Transverse colon (tissue), 4 donors: ENCODE results near the gene METRNL. TPM values are rescaled to one million over a fixed set of nuclear protein-coding genes. Genes with fewer than 3 reads are reported as not detected.

Source experiments
- DNase-seq: peaks from one replicate; pipeline ENCODE4 v3.0.0-alpha.2; 2019
- H3K27ac ChIP-seq, 4 donors: fragments of 200-600 bp; sonication (generic); 2 replicates each; pipeline ENCODE4 v1.5.1; 2016 to 2018; ENCODE audit warnings: inconsistent platforms in 4 of 4
- H3K27me3 ChIP-seq: fragments of 200-600 bp; sonication (generic); 2 replicates; pipeline ENCODE4 v1.5.1; 2017; ENCODE audit warnings: inconsistent platforms
- H3K36me3 ChIP-seq, 4 donors: fragments of 200-600 bp; sonication (generic); 2 replicates each; pipeline ENCODE4 v1.5.1; 2017 to 2019; ENCODE audit warnings: inconsistent platforms in 4 of 4
- H3K4me1 ChIP-seq, 4 donors: fragments of 200-600 bp; sonication (generic); 2 replicates each; pipeline ENCODE4 v1.5.1; 2017 to 2020; ENCODE audit warnings: inconsistent platforms in 4 of 4
- H3K4me3 ChIP-seq, 4 donors: fragments of 200-600 bp; sonication (generic); 1 replicate in 1 of 4; 2 replicates in 3 of 4; pipeline versions ENCODE4 v1.5.1 to v1.6.1; 2017 to 2019; ENCODE audit warnings: inconsistent platforms in 4 of 4
- H3K9me3 ChIP-seq, 2 donors: fragments of 200-600 bp; sonication (generic); 2 replicates each; pipeline ENCODE4 v1.5.1; 2017 to 2019; ENCODE audit warnings: inconsistent platforms in 2 of 2
- CTCF ChIP-seq, 5 experiments: fragments of 200-600 bp in 3 of 5; fragments of 450-650 bp in 2 of 5; sonication (generic) in 3 of 5; IDR thresholded peaks; 1 replicate in 2 of 5; 2 replicates in 3 of 5; pipeline ENCODE4 v1.5.1; 2016 to 2017; ENCODE audit warnings: antibody characterized with exemption in 5 of 5, inconsistent platforms in 3 of 5, mild to moderate bottlenecking in 2 of 5, moderate library complexity in 1 of 5
- EP300 ChIP-seq: sonication (generic); formaldehyde crosslinking; IDR thresholded peaks from one replicate; pipeline ENCODE4 v1.6.1; 2017; ENCODE audit warnings: antibody characterized with exemption, low read depth
- POLR2A ChIP-seq: fragments of 450-650 bp; IDR thresholded peaks from one replicate; pipeline ENCODE4 v1.6.1; 2016; ENCODE audit warnings: antibody characterized with exemption, mild to moderate bottlenecking, moderate library complexity
- POLR2AphosphoS5 ChIP-seq, 3 donors: sonication (generic); formaldehyde crosslinking; IDR thresholded peaks; one replicate each; pipeline ENCODE4 v1.6.1; 2016; ENCODE audit warnings: antibody characterized with exemption in 3 of 3
- WGBS, 2 donors: methylation state at CpG; one replicate each; pipeline ENCODE4 v1.1.5; 2018; ENCODE audit warnings: low coverage in 1 of 2; 5-methylcytosine and 5-hydroxymethylcytosine counted together
- in situ Hi-C, 4 donors: fragments of 200-750 bp; cut with MboI; loops; one replicate each; pipeline versions ENCODE4 v1.15.0 to v1.15.1; 2017; ENCODE audit warnings: low sequenced_read_pairs in 3 of 4, low pct_ligation_motif_present in 1 of 4, low pct_unique_long_range_greater_than_20kb in 1 of 4
- intact Hi-C: fragments of 100-400 bp; cut with DNase I; formaldehyde crosslinking; loops from one replicate; pipeline ENCODE4 v1.15.1; 2023; ENCODE audit warnings: low total_unique reads
- total RNA-seq, 4 donors: library from RNA; depleted of rRNA; stranded (reverse); fragments of >200 nt; gene quantifications; one replicate each; pipeline ENCODE4 v1.1.0, GENCODE V29; 2016

The METRNL gene
- total RNA-seq, 4 donors from 2014 or later: 46.8 to 325 (median 112) TPM

DNA sequence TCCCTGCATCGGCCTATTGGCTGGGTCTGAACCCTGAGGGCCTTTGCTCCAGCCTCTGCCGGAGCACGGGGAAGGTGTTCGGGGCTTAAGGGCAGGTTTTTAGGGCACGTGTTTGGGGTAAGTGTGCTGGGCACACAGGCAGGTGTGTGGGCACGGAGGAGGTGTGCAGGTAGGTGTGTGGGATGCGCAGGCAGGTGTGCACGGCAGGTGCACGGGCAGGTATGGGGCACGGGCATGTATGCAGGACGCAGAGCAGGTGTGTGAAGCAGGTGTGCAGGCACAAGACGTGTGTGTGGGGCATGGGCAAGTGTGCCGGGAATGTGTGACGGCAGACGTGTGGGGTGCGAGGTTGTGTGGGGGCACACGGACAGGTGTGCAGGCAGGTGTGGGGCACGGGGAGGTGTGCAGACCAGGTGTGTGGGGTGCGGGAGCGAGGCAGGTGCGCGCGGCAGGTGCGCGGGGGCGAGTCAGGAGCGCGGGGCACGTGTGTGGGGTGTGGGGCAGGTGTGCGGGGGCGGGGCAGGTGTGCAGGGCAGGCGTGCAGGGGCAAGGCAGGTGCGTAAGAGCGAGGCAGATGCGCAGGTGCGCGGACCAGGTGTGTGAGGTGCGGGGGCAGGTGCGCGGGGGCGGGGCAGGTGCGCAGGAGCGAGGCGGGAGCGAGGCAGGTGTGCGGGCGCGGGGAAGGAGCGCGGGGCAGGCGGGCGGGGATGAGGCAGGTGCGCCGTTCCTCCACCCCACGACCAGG, 28.6 kb upstream of the METRNL start:
- DNase-seq: peak; percentile 73
- Histone ChIP-seq H3K4me3 (peak overlapping the region; percentile 49 to 67 (median 58)), H3K9me3 (no peaks in the 10 kb centered on the region), H3K4me1 (peaks cover 9 to 16% (median 13%) of the 10 kb centered on the region in 4 donors), H3K27me3 (no peaks in the 10 kb centered on the region), H3K27ac (peak overlapping the region; percentile 82 to 91 (median 90)), H3K36me3 (no peaks in the 10 kb centered on the region)
- in situ Hi-C loops (no loop called here), intact Hi-C loops (no loop called here)
- WGBS, 2 donors: 16 to 20% methylated on average over 29 to 52 of the region's 55 CpGs
- no peak for TF ChIP-seq EP300
- TF ChIP-seq POLR2A: no peak
- TF ChIP-seq CTCF (IDR thresholded peaks at IDR 0.05): no peak
- TF ChIP-seq POLR2AphosphoS5 (IDR thresholded peaks at IDR 0.05): no peak

GRCh38 chr17:83051396-83052240, 27.8 kb upstream of the METRNL start:
- TF ChIP-seq POLR2A (peak; percentile 90), POLR2AphosphoS5 (IDR thresholded peaks at IDR 0.05) (peak; percentile 88 to 93 (median 93)), CTCF (IDR thresholded peaks at IDR 0.05) (no peak), EP300 (no peak)
- Histone ChIP-seq H3K36me3 (no peaks in the 10 kb centered on the region), H3K4me1 (peaks cover 9 to 16% (median 13%) of the 10 kb centered on the region in 4 donors), H3K27me3 (no peaks in the 10 kb centered on the region), H3K27ac (peak overlapping the region; percentile 82 to 91 (median 90)), H3K9me3 (no peaks in the 10 kb centered on the region), H3K4me3 (peak overlapping the region; percentile 49 to 67 (median 58))
- 0 to 1% methylated on average over 6 to 28 of the region's 95 CpGs for WGBS, 2 donors
- peak; percentile 98 for DNase-seq
- in situ Hi-C loops: no loop called here
- intact Hi-C loops: no loop called here

- H3K4me1 ChIP-seq: peaks cover 9 to 16% (median 13%) of the 10 kb centered on the region in 4 donors
- H3K4me3 ChIP-seq: peak overlapping the region; percentile 9 to 41 (median 23)
Observed at GRCh38 chr17:83052241-83052564, 27.2 kb upstream of the METRNL start.

More at GRCh38 chr17:83052241-83052564, 27.2 kb upstream of the METRNL start:
- intact Hi-C loops (no loop called here), in situ Hi-C loops (no loop called here)
- Histone ChIP-seq H3K27me3 (no peaks in the 10 kb centered on the region), H3K27ac (peak overlapping the region; percentile 82 to 90 (median 88)), H3K9me3 (no peaks in the 10 kb centered on the region), H3K36me3 (no peaks in the 10 kb centered on the region)
- WGBS, 2 donors: 43% methylated on average over 11 of the region's 12 CpGs; no CpG with 5 or more reads in 1 of the 2 donors
- TF ChIP-seq CTCF (IDR thresholded peaks at IDR 0.05): no peak
- no peak for TF ChIP-seq POLR2A
- TF ChIP-seq EP300: no peak
- TF ChIP-seq POLR2AphosphoS5 (IDR thresholded peaks at IDR 0.05): no peak
- DNase-seq: no peak
